Stimulated activated CD8-positive, alpha-beta memory T cell treated with anti-CD3 and anti-CD28 coated beads, Interleukin-4, amount 100 ng/mL, for 1 hour (primary cell): ENCODE data around the gene IQCH.
"Not testable (repeated sequence)": the region's sequence is repeated elsewhere in the genome, so short reads cannot be mapped to it uniquely, and the experiment has no call there.

Experiments
- DNase-seq, 2 donors: peaks; one replicate each; pipeline ENCODE4 v3.0.0-alpha.2; 2020; ENCODE audit warnings: low read depth in 2 of 2, low spot score in 1 of 2

IQCH gene

GRCh38 chr15:67436351-67437250 lies 182.0 kb downstream of the IQCH start:
- DNase-seq = not testable (repeated sequence)

GRCh38 chr15:67444100-67444499 lies 189.5 kb downstream of the IQCH start:
- no peak for DNase-seq

GRCh38 chr15:67446449-67446848 lies 191.9 kb downstream of the IQCH start:
- DNase-seq = no peak

- not testable (repeated sequence) for DNase-seq
Measured at GRCh38 chr15:67448372-67448771, 193.8 kb downstream of the IQCH start.

- DNase-seq = not testable (repeated sequence)
Measured at GRCh38 chr15:67453703-67454102, 199.1 kb downstream of the IQCH start.

GRCh38 chr15:67456677-67457529 lies 202.3 kb downstream of the IQCH start:
- DNase-seq = peak; percentile 62 to 72

- no peak for DNase-seq
Measured at GRCh38 chr15:67458331-67459029, 203.9 kb downstream of the IQCH start.

GRCh38 chr15:67460521-67460920 lies 205.9 kb downstream of the IQCH start:
- no peak for DNase-seq

- no peak for DNase-seq
Measured at GRCh38 chr15:67461735-67462134, 207.1 kb downstream of the IQCH start.

- no peak for DNase-seq
Measured at GRCh38 chr15:67462875-67463274, 208.3 kb downstream of the IQCH start.

GRCh38 chr15:67463488-67463887 lies 208.9 kb downstream of the IQCH start:
- no peak for DNase-seq

GRCh38 chr15:67465196-67465952 lies 210.8 kb downstream of the IQCH start:
- no peak for DNase-seq

GRCh38 chr15:67468416-67468815 lies 213.8 kb downstream of the IQCH start:
- no peak for DNase-seq

GRCh38 chr15:67469680-67470079 lies 215.1 kb downstream of the IQCH start:
- no peak for DNase-seq

- DNase-seq = no peak
Measured at GRCh38 chr15:67472957-67473356, 218.4 kb downstream of the IQCH start.

- no peak for DNase-seq
Measured at GRCh38 chr15:67474405-67475110, 220.0 kb downstream of the IQCH start.

GRCh38 chr15:67479781-67480505 lies 225.4 kb downstream of the IQCH start:
- DNase-seq = no peak

GRCh38 chr15:67480741-67481140 lies 226.2 kb downstream of the IQCH start:
- DNase-seq = no peak

- no peak for DNase-seq
Measured at GRCh38 chr15:67481680-67482079, 227.1 kb downstream of the IQCH start.
